ENCODE results near the gene PLEKHM2.

The PLEKHM2 gene

GRCh38 chr1:15717418-15718125 is 33.5 kb downstream of the PLEKHM2 start:
- no peak for TF ChIP-seq CTCF (IDR thresholded peaks at IDR 0.05)

- TF ChIP-seq CTCF (IDR thresholded peaks at IDR 0.05) = no peak
Measured at GRCh38 chr1:15718199-15718601, 34.1 kb downstream of the PLEKHM2 start.

- no peak for TF ChIP-seq CTCF (IDR thresholded peaks at IDR 0.05)
Measured at GRCh38 chr1:15719381-15720120, 35.4 kb downstream of the PLEKHM2 start.

- TF ChIP-seq CTCF (IDR thresholded peaks at IDR 0.05) = no peak
Measured at GRCh38 chr1:15720861-15721260, 36.7 kb downstream of the PLEKHM2 start.

GRCh38 chr1:15722411-15722810 is 38.3 kb downstream of the PLEKHM2 start:
- TF ChIP-seq CTCF (IDR thresholded peaks at IDR 0.05) = no peak

GRCh38 chr1:15722836-15723532 is 38.9 kb downstream of the PLEKHM2 start:
- TF ChIP-seq CTCF (IDR thresholded peaks at IDR 0.05) = no peak

GRCh38 chr1:15723631-15724246 is 39.6 kb downstream of the PLEKHM2 start:
- TF ChIP-seq CTCF (IDR thresholded peaks at IDR 0.05) = no peak

Data from LNCAP (cell line).